Uterus (tissue), 2 donors: ENCODE data around the gene A4GALT.

Experiments used
- CTCF ChIP-seq, 4 experiments: fragments of 200-600 bp in 2 of 4; fragments of 450-650 bp in 2 of 4; sonication (generic) in 2 of 4; IDR thresholded peaks; one replicate each; pipeline ENCODE4 v1.5.1; 2016 to 2019; ENCODE audit warnings: antibody characterized with exemption in 4 of 4, mild to moderate bottlenecking in 2 of 4, moderate library complexity in 1 of 4
- POLR2A ChIP-seq, 2 donors: fragments of 450-650 bp; IDR thresholded peaks; one replicate each; pipeline ENCODE4 v1.6.1; 2016; ENCODE audit warnings: antibody characterized with exemption in 2 of 2, mild to moderate bottlenecking in 1 of 2, moderate library complexity in 1 of 2

- TF ChIP-seq CTCF (IDR thresholded peaks at IDR 0.05), result no peak
- TF ChIP-seq POLR2A (IDR thresholded peaks at IDR 0.05), result no peak
These were observed 22.3 kb upstream of the A4GALT start for GRCh38 chr22:42742940-42743339.
